IPS-NIHi11 (cell line): ENCODE results near the gene EWSR1.
"Not testable (repeated sequence)": the region's sequence is repeated elsewhere in the genome, so short reads cannot be mapped to it uniquely, and the experiment has no call there.

Experiments
- DNase-seq: peaks from one replicate; pipeline ENCODE4 v3.0.0; 2012; ENCODE audit warnings: mixed read lengths, low spot score

EWSR1 gene

GRCh38 chr22:29245626-29246385 is 22.3 kb upstream of the EWSR1 start:
- DNase-seq = peak; percentile 90

- DNase-seq = not testable (repeated sequence)
Observed at GRCh38 chr22:29247891-29248290, 20.2 kb upstream of the EWSR1 start.

- no peak for DNase-seq
Observed at GRCh38 chr22:29251265-29251664, 16.8 kb upstream of the EWSR1 start.

- no peak for DNase-seq
Observed at GRCh38 chr22:29251981-29252911, 15.8 kb upstream of the EWSR1 start.

GRCh38 chr22:29253561-29254285 is 14.3 kb upstream of the EWSR1 start:
- no peak for DNase-seq

GRCh38 chr22:29254286-29254660 is 13.8 kb upstream of the EWSR1 start:
- no peak for DNase-seq

GRCh38 chr22:29255064-29255621 is 12.9 kb upstream of the EWSR1 start:
- no peak for DNase-seq

GRCh38 chr22:29256606-29257325 is 11.3 kb upstream of the EWSR1 start:
- no peak for DNase-seq

- no peak for DNase-seq
Observed at GRCh38 chr22:29257751-29258181, 10.3 kb upstream of the EWSR1 start.

GRCh38 chr22:29258407-29259252 is 9.4 kb upstream of the EWSR1 start:
- DNase-seq = no peak

GRCh38 chr22:29259253-29259899 is 8.7 kb upstream of the EWSR1 start:
- peak; percentile 71 for DNase-seq

GRCh38 chr22:29260031-29260560 is 8.0 kb upstream of the EWSR1 start:
- no peak for DNase-seq

- no peak for DNase-seq
Observed at GRCh38 chr22:29260601-29261315, 7.3 kb upstream of the EWSR1 start.

- DNase-seq = no peak
Observed at GRCh38 chr22:29263791-29264276, 4.2 kb upstream of the EWSR1 start.

- DNase-seq = no peak
Observed at GRCh38 chr22:29265305-29265704, 2.8 kb upstream of the EWSR1 start.

GRCh38 chr22:29265929-29266328 is 2.1 kb upstream of the EWSR1 start:
- DNase-seq = no peak

GRCh38 chr22:29266564-29267461 is 1.3 kb upstream of the EWSR1 start:
- DNase-seq = peak; percentile 29

- DNase-seq = peak; percentile 38
Observed at GRCh38 chr22:29267462-29267857, 608 bp upstream of the EWSR1 start.
